AG09309 (cell line): Measurements from ENCODE around the gene RERE.

Source experiments
- DNase-seq: peaks from one replicate; pipeline ENCODE4 v3.0.0-alpha.2; 2010; ENCODE audit warnings: low read depth
- H3K4me3 ChIP-seq: 2 replicates; pipeline ENCODE4 v1.5.1; 2011; ENCODE audit warnings: mild to moderate bottlenecking, low read depth, low read length, moderate library complexity; ENCODE audit not compliant: control insufficient read depth
- CTCF ChIP-seq: IDR thresholded peaks from 2 replicates; pipeline ENCODE4 v1.5.1; 2011; ENCODE audit warnings: mild to moderate bottlenecking, low read depth, low read length, inconsistent platforms; ENCODE audit not compliant: insufficient read depth, control insufficient read depth; ENCODE audit errors: missing control alignments

RERE gene

GRCh38 chr1:8430476-8430875 is 387.0 kb downstream of the RERE start:
- TF ChIP-seq CTCF: no peak
- H3K4me3 ChIP-seq: no peak overlapping the region
- no peak for DNase-seq

GRCh38 chr1:8429549-8430110 is 387.8 kb downstream of the RERE start:
- no peak for DNase-seq
- no peak for TF ChIP-seq CTCF
- H3K4me3 ChIP-seq: no peak overlapping the region

GRCh38 chr1:8428441-8428840 is 389.0 kb downstream of the RERE start:
- TF ChIP-seq CTCF: no peak
- H3K4me3 ChIP-seq: no peak overlapping the region
- DNase-seq: no peak

GRCh38 chr1:8427986-8428385 is 389.5 kb downstream of the RERE start:
- TF ChIP-seq CTCF: no peak
- DNase-seq: no peak
- no peak overlapping the region for H3K4me3 ChIP-seq

GRCh38 chr1:8427493-8427892 is 389.9 kb downstream of the RERE start:
- H3K4me3 ChIP-seq: no peak overlapping the region
- DNase-seq: no peak
- TF ChIP-seq CTCF: no peak

- DNase-seq: no peak
Measured at GRCh38 chr1:8426996-8427395, 390.4 kb downstream of the RERE start.

More at GRCh38 chr1:8426996-8427395, 390.4 kb downstream of the RERE start:
- TF ChIP-seq CTCF: no peak
- H3K4me3 ChIP-seq: no peak overlapping the region
